DOHH2 (cell line): Measurements from ENCODE around the gene FOSL1.

Experiments
- EZH2phosphoT487 ChIP-seq: fragments of 200-600 bp; sonication (generic); IDR thresholded peaks from 2 replicates; pipeline ENCODE4 v1.6.1; 2017; ENCODE audit warnings: borderline replicate concordance, mild to moderate bottlenecking, antibody characterized with exemption, low read length, moderate library complexity, mixed read lengths
- TF ChIP-seq, protein P1 (sequence below): fragments of 200-600 bp; sonication (generic); IDR thresholded peaks from one replicate; pipeline ENCODE4 v1.5.1; 2014; ENCODE audit warnings: antibody characterized with exemption, mild to moderate bottlenecking, low read depth, low read length; ENCODE audit not compliant: poor library complexity, severe bottlenecking

GRCh38 chr11:65870307-65870658 lies 29.9 kb downstream of the FOSL1 start:
- TF ChIP-seq, protein P1, sequence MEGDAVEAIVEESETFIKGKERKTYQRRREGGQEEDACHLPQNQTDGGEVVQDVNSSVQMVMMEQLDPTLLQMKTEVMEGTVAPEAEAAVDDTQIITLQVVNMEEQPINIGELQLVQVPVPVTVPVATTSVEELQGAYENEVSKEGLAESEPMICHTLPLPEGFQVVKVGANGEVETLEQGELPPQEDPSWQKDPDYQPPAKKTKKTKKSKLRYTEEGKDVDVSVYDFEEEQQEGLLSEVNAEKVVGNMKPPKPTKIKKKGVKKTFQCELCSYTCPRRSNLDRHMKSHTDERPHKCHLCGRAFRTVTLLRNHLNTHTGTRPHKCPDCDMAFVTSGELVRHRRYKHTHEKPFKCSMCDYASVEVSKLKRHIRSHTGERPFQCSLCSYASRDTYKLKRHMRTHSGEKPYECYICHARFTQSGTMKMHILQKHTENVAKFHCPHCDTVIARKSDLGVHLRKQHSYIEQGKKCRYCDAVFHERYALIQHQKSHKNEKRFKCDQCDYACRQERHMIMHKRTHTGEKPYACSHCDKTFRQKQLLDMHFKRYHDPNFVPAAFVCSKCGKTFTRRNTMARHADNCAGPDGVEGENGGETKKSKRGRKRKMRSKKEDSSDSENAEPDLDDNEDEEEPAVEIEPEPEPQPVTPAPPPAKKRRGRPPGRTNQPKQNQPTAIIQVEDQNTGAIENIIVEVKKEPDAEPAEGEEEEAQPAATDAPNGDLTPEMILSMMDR = no peak
- no peak for TF ChIP-seq EZH2phosphoT487
